ENCODE measurements around the gene STEAP1B.

DNA sequence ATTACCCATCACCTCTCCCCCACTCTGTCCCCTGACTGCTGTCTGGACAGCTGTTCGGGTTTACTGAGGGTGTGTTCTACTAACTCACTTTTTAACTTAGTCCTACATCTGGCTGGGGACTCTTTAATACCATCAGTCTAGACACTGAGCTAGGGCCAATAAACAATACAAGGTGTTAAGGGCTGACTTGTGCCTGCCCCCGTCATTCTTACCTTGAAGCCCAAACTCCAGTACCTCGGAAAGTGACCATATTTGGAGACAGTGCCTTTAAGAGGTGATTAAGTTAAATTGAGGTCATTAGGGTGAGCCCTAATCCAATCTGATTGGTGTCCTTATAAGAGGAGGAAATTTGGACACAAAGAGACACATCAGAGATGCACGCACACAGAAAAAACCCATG lies 35.7 kb downstream of the STEAP1B start:
- TF ChIP-seq EZH2phosphoT487 (IDR thresholded peaks at IDR 0.05; ENCODE audit: borderline replicate concordance): no peak
- TF ChIP-seq, protein P1, sequence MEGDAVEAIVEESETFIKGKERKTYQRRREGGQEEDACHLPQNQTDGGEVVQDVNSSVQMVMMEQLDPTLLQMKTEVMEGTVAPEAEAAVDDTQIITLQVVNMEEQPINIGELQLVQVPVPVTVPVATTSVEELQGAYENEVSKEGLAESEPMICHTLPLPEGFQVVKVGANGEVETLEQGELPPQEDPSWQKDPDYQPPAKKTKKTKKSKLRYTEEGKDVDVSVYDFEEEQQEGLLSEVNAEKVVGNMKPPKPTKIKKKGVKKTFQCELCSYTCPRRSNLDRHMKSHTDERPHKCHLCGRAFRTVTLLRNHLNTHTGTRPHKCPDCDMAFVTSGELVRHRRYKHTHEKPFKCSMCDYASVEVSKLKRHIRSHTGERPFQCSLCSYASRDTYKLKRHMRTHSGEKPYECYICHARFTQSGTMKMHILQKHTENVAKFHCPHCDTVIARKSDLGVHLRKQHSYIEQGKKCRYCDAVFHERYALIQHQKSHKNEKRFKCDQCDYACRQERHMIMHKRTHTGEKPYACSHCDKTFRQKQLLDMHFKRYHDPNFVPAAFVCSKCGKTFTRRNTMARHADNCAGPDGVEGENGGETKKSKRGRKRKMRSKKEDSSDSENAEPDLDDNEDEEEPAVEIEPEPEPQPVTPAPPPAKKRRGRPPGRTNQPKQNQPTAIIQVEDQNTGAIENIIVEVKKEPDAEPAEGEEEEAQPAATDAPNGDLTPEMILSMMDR (conservative IDR thresholded peaks at IDR 0.05; ENCODE audit: low read length): no peak
